Jurkat, Clone E6-1 (cell line): ENCODE measurements around the gene CDH26. TPM values are rescaled to one million over a fixed set of nuclear protein-coding genes. Genes with fewer than 3 reads are reported as not detected.

Experiments
- DNase-seq: peaks from one replicate; pipeline ENCODE4 v3.0.0-alpha.2; 2011; ENCODE audit warnings: low read depth, low spot score
- H3K4me3 ChIP-seq: 2 replicates; pipeline ENCODE4 v1.5.1; 2011; ENCODE audit warnings: mild to moderate bottlenecking, low read length, control low read depth, moderate library complexity
- polyA plus RNA-seq: library from polyadenylated mRNA; unstranded; fragments of >200 nt; gene quantifications from one replicate; pipeline ENCODE4 v1.2.1, GENCODE V29; 2012; ENCODE audit warnings: missing spikeins; ENCODE audit not compliant: insufficient read length, insufficient read depth

CDH26 gene
- 1.2 TPM for polyA plus RNA-seq

DNA sequence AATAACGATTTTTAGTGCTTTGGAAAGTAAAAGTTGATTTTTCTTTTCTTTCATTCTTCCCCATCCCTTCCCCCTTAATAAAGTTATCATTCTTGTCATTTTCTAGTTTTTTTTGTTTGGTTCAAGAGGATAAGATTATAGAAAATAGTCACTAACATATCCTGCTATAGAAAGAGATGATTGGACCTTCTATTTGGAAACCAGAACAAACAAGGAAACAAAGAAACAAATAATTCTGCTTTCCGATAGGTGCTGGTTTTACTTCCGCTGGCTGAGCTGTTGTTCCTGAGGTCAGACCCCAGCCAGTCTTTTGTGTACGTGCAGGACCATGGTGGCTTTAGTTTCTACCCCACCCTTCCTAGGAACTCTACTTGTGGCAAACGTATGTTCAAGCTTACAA, at the start of gene CDH26:
Gene CDH26 (plus strand): TSS at position 301 of the 400 bp plus-strand sequence. CDS start 304 bp downstream, outside the sequence.
- no peak within 1 kb of the TSS for H3K4me3 ChIP-seq

DNA sequence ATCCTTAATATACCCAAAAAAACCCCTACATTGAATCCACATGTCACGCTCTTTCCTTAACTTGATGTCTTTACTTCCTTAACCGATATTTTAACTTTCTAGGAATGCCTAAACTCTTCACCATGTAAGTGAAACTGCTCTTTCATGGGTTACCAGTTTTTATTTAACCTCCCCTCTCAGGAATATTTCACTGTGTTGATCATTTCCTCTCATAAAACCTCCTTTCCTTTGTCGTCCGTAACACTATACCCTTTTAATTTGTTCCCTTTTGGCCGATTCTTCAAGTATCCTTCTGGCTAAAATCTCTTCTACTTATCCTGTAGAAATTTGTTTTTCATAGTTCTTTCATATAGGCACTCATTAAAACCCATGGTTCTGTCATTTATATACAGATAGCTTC, 49.4 kb upstream of the CDH26 start:
- no peak for DNase-seq
- no peak overlapping the region for H3K4me3 ChIP-seq

More for the DNA sequence above, at the start of gene CDH26:
- no peak for DNase-seq

GRCh38 chr20:59911041-59911440, 47.2 kb upstream of the CDH26 start:
- DNase-seq: no peak
- no peak overlapping the region for H3K4me3 ChIP-seq

DNA sequence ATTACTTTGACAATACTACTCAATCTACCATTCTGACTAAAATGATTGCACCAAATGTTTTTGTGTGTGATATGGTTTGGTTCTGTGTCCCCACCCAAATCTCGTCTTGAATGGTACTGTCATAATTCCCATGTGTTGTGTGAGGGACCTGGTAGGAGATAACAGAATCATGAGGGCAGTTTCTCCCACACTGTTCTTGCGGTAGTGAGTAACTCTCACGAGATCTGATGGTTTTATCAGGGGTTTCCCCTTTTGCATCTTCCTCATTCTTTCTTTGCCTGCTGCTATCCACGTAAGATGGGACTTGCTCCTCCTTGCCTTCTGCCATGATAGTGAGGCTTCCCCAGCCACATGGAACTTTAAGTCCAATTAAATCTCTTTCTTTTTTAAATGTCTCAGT, 45.6 kb upstream of the CDH26 start:
- H3K4me3 ChIP-seq: no peak overlapping the region
- no peak for DNase-seq

- DNase-seq: no peak
- H3K4me3 ChIP-seq: no peak overlapping the region
Observed at GRCh38 chr20:59920944-59921343, 37.3 kb upstream of the CDH26 start.

DNA sequence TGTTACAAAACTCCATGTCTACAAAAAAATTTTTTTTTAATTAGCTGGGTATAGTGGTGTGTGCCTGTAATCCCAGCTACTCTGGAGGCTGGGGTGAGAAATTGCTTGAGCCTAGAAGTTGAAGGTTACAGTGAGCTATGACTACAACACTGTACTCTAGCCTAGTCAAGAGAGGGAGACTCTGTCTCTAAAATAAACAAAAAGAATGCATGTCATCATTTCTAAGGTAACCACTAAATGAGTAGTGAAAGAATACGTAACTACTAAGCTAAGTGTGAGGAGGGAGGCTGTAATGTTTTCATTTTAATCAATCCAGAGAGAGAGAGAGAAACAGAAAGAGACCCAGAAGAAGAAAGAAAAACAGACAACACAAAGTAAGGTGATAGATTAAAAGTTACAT, 34.7 kb upstream of the CDH26 start:
- no peak overlapping the region for H3K4me3 ChIP-seq
- no peak for DNase-seq

DNA sequence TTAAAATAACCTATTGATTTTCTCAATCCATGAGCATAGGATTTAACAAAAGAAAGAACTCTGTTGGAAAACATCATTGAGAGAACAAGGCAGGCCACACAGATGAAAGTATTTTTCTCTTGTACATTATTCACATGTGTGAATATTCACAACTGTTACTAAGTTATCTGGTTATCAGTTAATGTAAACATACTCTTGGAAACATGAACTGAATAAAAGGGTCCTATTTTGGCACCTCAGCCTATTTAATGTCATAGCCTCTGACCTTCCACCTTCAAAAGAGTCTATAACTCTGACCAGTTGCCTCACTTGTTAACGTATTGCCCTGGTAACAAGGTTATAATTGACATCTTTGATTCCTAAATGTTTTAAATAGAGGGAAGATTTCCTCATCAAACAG, 32.9 kb upstream of the CDH26 start:
- DNase-seq: no peak
- no peak overlapping the region for H3K4me3 ChIP-seq

- no peak for DNase-seq
- no peak overlapping the region for H3K4me3 ChIP-seq
Observed at GRCh38 chr20:59925899-59926298, 32.3 kb upstream of the CDH26 start.

DNA sequence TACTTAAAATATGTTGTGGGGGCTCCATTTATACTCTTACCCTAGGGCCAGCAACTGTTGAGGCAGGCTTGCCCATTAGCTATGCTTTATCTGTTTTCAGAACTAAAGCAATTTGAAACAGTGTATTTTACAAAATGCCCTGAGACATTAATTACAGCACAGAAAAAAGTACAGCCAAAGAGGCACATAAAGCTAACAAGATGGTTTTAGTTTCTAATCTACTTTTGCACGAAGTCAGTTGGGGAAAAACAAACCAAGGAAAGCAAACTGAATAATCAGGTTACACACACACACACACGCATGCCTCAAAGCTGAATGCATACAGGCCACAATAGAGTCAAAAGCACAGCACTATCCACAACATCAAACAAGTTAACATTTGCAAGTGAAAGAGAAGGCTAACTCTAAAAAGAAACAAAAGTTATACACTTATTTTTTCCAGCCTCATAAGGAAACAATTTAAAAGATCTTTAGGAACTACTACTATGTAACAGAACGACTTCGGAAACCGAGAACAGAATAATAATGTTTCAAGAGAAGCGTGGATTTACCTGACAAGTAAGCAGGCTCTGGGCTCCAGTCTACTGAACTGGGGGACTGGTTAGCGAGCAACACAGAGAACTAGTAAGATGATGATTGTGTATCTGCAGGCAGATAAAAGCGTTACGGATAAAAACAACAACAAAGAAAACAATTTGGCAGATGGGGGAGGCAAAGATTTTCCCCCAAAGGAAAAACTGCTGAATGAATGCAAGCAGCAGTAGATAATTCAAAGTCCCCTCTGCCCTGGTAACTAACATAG, 26.5 kb upstream of the CDH26 start:
- peak overlapping the region; percentile 56 for H3K4me3 ChIP-seq
- DNase-seq: no peak

- DNase-seq: no peak
- H3K4me3 ChIP-seq: peak overlapping the region; percentile 56
Observed at GRCh38 chr20:59932616-59933295, 25.5 kb upstream of the CDH26 start.

- DNase-seq: peak; percentile 88
- peak within 1 kb of the TSS; percentile 62 for H3K4me3 ChIP-seq
Observed at GRCh38 chr20:59933296-59933848, 24.9 kb upstream of the CDH26 start, which contains the start of gene SYCP2. TSS of gene SYCP2 (minus strand) at chr20:59933637. CDS start at chr20:59922413, 11,224 bp downstream.

- peak overlapping the region; percentile 62 for H3K4me3 ChIP-seq
- peak; percentile 53 for DNase-seq
Observed at GRCh38 chr20:59933849-59934585, 24.2 kb upstream of the CDH26 start.

GRCh38 chr20:59935457-59936185, 22.6 kb upstream of the CDH26 start:
- no peak overlapping the region for H3K4me3 ChIP-seq
- no peak for DNase-seq

DNA sequence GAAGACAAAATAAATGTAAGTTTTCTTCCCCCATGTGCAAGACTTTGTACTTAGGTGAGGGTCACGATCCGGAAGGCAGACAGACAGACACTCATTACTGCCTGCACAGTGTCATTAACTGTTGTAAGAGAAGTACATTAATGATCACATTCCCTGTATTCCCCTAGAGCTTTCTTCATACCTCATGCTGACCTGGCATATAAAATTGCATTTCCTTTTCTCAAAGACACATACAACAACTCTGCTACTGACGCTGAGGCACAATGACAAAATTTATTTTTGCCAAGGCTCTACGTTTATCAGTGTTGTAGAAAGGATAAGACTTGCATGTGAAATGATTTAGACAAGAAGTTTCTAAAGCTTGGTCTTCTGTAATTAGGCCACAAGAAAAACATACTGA, 21.8 kb upstream of the CDH26 start:
- no peak for DNase-seq
- H3K4me3 ChIP-seq: no peak overlapping the region

DNA sequence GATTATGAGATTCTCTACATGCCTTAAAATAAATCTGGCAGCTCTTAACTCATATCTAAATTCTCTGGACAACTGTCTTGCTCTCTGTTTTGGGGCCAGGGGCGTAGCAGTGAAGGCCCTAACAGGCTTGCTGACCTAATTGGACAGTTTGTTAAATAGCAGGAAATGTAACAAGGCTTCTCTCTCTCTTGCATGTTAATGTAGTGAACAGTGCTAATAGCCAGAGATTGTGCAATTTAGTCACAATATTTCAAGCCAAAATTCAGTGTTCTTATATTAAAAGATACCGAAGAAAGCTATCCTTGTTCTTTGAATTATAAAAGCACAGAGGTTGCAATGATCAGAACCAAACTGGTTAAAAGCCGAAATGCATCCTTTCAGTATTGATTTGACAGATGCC, 21.1 kb upstream of the CDH26 start:
- H3K4me3 ChIP-seq: no peak overlapping the region
- no peak for DNase-seq

- DNase-seq: no peak
- no peak overlapping the region for H3K4me3 ChIP-seq
Observed at GRCh38 chr20:59938221-59938620, 20.0 kb upstream of the CDH26 start.

GRCh38 chr20:59938696-59939051, 19.5 kb upstream of the CDH26 start:
- no peak overlapping the region for H3K4me3 ChIP-seq
- no peak for DNase-seq

- no peak overlapping the region; the same call in 1 of the 2 replicates for H3K4me3 ChIP-seq
- no peak for DNase-seq
Observed at GRCh38 chr20:59939052-59939878, 19.0 kb upstream of the CDH26 start.
